HUES64 (cell line): ENCODE data around the gene CRTC3.
"Not testable (repeated sequence)": the region's sequence is repeated elsewhere in the genome, so short reads cannot be mapped to it uniquely, and the experiment has no call there.

Experiments used
- H3K27ac ChIP-seq: 2 replicates; pipeline ENCODE4 v1.7.0; 2013; ENCODE audit warnings: low read depth, low read length, inconsistent platforms
- H3K27me3 ChIP-seq: 2 replicates; pipeline ENCODE4 v1.6.1; 2013; ENCODE audit warnings: mild to moderate bottlenecking, low read length; ENCODE audit not compliant: insufficient read depth
- H3K36me3 ChIP-seq: 2 replicates; pipeline ENCODE4 v1.6.1; 2013; ENCODE audit warnings: mild to moderate bottlenecking, low read length; ENCODE audit not compliant: insufficient read depth
- H3K4me1 ChIP-seq: 2 replicates; pipeline ENCODE4 v1.6.1; 2013; ENCODE audit warnings: mild to moderate bottlenecking, low read length, moderate library complexity; ENCODE audit not compliant: insufficient read depth
- H3K4me3 ChIP-seq: 2 replicates; pipeline ENCODE4 v1.5.1; 2013; ENCODE audit warnings: mild to moderate bottlenecking, low read length, moderate library complexity
- H3K9ac ChIP-seq: 2 replicates; pipeline ENCODE4 v1.6.1; 2013; ENCODE audit warnings: mild to moderate bottlenecking, low read depth, low read length
- H3K9me3 ChIP-seq: 2 replicates; pipeline ENCODE4 v1.6.1; 2013; ENCODE audit warnings: low read depth, low read length; ENCODE audit not compliant: insufficient read depth
- WGBS: fragments of 150-250, 120-280 bp; methylation state at CpG from one replicate; pipeline ENCODE4 v1.1.7; 2013; ENCODE audit warnings: missing lambda C conversion rate; 5-methylcytosine and 5-hydroxymethylcytosine counted together

CRTC3 gene

DNA sequence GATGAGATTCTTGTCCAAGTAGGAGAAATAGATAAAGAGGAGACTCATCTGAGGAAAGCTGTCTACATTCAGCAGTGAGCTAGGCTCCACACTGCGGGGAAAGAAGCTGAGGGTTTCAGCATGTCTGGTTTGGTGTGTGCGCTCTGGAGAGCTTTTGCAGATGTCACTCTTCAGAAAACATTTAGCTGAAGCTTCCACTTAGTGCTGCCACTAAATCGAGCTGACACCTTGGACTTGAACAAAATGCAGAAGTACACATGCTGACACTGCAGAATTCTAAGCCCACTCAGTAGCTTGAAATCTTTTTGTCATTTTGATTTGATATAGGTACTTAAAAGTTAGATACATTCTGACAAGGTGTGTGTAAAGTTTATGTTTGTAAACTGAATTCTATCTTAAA lies 32.3 kb upstream of the CRTC3 start:
- Histone ChIP-seq H3K9me3 (no peaks in the 10 kb centered on the region), H3K27ac (no peak overlapping the region), H3K9ac (no peak overlapping the region), H3K4me3 (no peak overlapping the region), H3K27me3 (no peaks in the 10 kb centered on the region), H3K36me3 (peaks cover 96% of the 10 kb centered on the region), H3K4me1 (no peaks in the 10 kb centered on the region)
- 93% methylated on average over 3 of the region's 3 CpGs for WGBS

GRCh38 chr15:90497912-90498311 lies 31.8 kb upstream of the CRTC3 start:
- Histone ChIP-seq H3K4me3 (no peak overlapping the region), H3K27ac (no peak overlapping the region), H3K36me3 (peaks cover 91% of the 10 kb centered on the region), H3K27me3 (no peaks in the 10 kb centered on the region), H3K9me3 (no peaks in the 10 kb centered on the region), H3K9ac (no peak overlapping the region), H3K4me1 (no peaks in the 10 kb centered on the region)
- 83% methylated on average over 6 of the region's 6 CpGs for WGBS

DNA sequence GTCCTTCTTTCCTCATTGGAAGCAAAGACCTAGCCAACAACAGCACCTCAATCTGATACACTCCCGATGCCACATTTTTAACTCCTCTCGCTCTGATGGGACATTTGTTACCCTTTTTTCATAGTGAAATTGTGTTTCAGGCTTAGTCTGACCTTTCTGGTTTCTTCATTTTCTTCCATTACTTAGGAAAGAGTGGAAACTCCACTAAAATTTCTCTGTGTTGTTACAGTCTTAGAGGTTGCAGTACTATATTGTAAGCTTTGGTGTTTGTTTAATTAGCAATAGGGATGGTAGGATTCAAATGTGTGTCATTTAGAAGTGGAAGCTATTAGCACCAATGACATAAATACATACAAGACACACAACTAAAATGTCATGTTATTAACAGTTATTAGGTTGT lies 29.6 kb upstream of the CRTC3 start:
- Histone ChIP-seq H3K27ac (no peak overlapping the region), H3K9me3 (no peaks in the 10 kb centered on the region), H3K36me3 (peaks cover 69% of the 10 kb centered on the region), H3K4me1 (no peaks in the 10 kb centered on the region), H3K9ac (no peak overlapping the region), H3K4me3 (no peak overlapping the region), H3K27me3 (no peaks in the 10 kb centered on the region)
- WGBS, result 88% methylated on average over 2 of the region's 2 CpGs

GRCh38 chr15:90501898-90502297 lies 27.8 kb upstream of the CRTC3 start:
- H3K4me3 ChIP-seq, result no peak overlapping the region
- H3K36me3 ChIP-seq, result peaks cover 52% of the 10 kb centered on the region
- 90% methylated on average over 3 of the region's 4 CpGs for WGBS
- no peaks in the 10 kb centered on the region for H3K4me1 ChIP-seq
- H3K27me3 ChIP-seq, result no peaks in the 10 kb centered on the region
- no peak overlapping the region for H3K27ac ChIP-seq
- no peak overlapping the region for H3K9ac ChIP-seq
- H3K9me3 ChIP-seq, result no peaks in the 10 kb centered on the region

DNA sequence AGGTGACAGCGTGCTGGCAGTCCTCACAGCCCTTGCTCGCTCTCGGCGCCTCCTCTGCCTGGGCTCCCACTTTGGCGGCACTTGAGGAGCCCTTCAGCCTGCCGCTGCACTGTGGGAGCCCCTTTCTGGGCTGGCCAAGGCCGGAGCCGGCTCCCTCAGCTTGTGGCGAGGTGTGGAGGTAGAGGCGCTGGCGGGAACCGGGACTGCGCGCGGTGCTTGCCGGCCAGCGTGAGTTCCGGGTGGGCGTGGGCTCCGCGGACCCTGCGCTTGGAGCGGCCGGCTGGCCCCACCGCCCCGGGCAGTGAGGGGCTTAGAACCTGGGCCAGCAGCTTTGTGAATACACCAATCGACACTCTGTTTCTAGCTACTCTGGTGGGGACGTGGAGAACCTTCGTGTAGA lies 18.9 kb upstream of the CRTC3 start:
- not testable (repeated sequence) for H3K27ac ChIP-seq, H3K9me3 ChIP-seq, H3K4me3 ChIP-seq, H3K27me3 ChIP-seq, H3K4me1 ChIP-seq, H3K9ac ChIP-seq, H3K36me3 ChIP-seq
- WGBS, result 93% methylated on average over 29 of the region's 29 CpGs

DNA sequence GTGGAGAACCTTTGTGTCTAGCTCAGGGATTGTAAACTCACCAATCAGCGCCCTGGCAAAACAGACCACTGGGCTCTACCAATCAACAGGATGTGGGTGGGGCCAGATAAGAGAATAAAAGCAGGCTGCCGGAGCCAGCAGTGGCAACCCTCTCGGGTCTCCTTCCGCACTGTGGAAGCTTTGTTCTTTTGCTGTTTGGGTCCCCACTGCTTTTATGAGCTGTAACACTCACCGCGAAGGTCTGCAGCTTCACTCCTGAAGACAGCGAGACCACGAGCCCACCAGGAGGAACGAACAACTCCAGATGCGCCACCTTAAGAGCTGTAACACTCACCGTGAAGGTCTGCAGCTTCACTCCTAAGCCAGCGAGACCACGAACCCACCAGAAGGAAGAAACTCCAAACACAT lies 18.5 kb upstream of the CRTC3 start:
- not testable (repeated sequence) for H3K27ac ChIP-seq, H3K4me1 ChIP-seq, H3K27me3 ChIP-seq, H3K4me3 ChIP-seq, H3K36me3 ChIP-seq, H3K9me3 ChIP-seq, H3K9ac ChIP-seq
- WGBS, result 98% methylated on average over 11 of the region's 13 CpGs

DNA sequence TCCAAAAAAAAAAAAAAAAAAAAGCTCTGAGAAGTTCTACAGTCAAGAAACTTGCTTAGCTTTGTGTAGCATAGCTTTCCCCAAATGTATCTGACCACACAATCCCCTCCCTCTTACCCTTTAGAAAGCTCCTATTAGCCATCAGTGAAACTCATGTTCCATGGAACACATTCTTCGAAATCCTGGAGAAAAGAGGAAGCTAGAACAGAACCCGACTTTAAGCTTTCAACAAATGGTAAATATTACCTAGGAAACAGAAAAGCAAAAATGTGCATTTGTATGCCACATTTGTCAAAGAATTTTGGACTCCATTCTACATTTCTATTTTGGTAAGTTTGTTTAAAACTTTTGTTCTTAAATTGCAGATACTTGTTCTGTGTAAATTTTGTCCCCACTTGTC lies 17.4 kb upstream of the CRTC3 start:
- H3K4me1 ChIP-seq, result no peaks in the 10 kb centered on the region
- no peaks in the 10 kb centered on the region for H3K36me3 ChIP-seq
- H3K27ac ChIP-seq, result no peak overlapping the region
- 85% methylated on average over 2 of the region's 2 CpGs for WGBS
- no peak overlapping the region for H3K4me3 ChIP-seq
- H3K9me3 ChIP-seq, result peaks cover 5% of the 10 kb centered on the region; the same call in 1 of the 2 replicates
- no peak overlapping the region for H3K9ac ChIP-seq
- H3K27me3 ChIP-seq, result no peaks in the 10 kb centered on the region

DNA sequence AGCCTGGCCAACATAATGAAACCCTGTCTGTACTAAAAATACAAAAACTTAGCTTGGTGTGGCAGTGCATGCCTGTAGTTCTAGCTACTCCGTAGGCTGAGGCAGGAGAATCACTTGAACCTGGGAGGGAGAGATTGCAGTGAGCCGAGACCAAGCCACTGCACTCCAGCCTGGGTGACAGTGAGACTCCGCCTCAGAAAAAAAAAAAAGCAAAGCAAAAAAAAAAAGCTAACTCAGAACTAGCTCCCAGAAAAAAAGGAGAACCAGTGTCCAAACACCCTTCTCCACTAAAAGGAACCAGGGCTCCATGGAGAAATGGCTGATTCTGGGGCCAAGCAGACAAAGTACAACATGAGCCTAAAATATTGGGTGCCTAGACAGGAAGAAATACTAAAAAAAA lies 16.7 kb upstream of the CRTC3 start:
- WGBS, result 91% methylated on average over 3 of the region's 3 CpGs
- no peak overlapping the region for H3K9ac ChIP-seq
- H3K4me3 ChIP-seq, result no peak overlapping the region
- H3K9me3 ChIP-seq, result peaks cover 5% of the 10 kb centered on the region; the same call in 1 of the 2 replicates
- no peaks in the 10 kb centered on the region for H3K27me3 ChIP-seq
- H3K4me1 ChIP-seq, result no peaks in the 10 kb centered on the region
- no peaks in the 10 kb centered on the region for H3K36me3 ChIP-seq
- no peak overlapping the region for H3K27ac ChIP-seq

DNA sequence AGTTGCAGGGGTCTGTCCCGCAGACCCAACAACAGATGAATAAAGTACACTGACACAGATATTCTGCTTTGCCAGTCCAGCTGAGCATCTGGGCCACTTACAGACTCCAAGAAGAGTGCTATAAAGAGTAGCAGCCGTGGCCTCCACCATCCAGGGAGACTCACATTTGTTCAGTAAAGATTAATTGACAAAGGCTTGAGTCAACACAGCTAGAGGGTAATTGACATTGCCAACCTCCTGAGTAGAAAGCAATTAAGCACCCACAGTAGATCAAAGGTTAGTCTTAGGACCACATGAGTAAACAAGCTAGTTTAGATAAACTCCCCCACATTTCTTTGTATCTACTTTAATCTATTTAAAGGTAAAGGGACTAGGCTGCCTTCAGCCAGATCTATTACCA lies 16.3 kb upstream of the CRTC3 start:
- WGBS, result 88% methylated on average over 2 of the region's 2 CpGs

GRCh38 chr15:90513893-90514292 lies 15.8 kb upstream of the CRTC3 start:
- not testable (repeated sequence) for H3K4me1 ChIP-seq, H3K9me3 ChIP-seq
- WGBS, result no CpG with 5 or more reads among the region's 2 CpGs

More for the DNA sequence above, 16.3 kb upstream of the CRTC3 start:
- Histone ChIP-seq H3K36me3 (no peaks in the 10 kb centered on the region), H3K27me3 (no peaks in the 10 kb centered on the region), H3K9me3 (peaks cover 5% of the 10 kb centered on the region; the same call in 1 of the 2 replicates), H3K4me3 (no peak overlapping the region), H3K9ac (no peak overlapping the region), H3K4me1 (no peaks in the 10 kb centered on the region), H3K27ac (no peak overlapping the region)

GRCh38 chr15:90519688-90520087 lies 10.0 kb upstream of the CRTC3 start:
- Histone ChIP-seq H3K4me3 (no peak overlapping the region), H3K27me3 (no peaks in the 10 kb centered on the region), H3K36me3 (no peaks in the 10 kb centered on the region), H3K9me3 (no peaks in the 10 kb centered on the region), H3K27ac (no peak overlapping the region), H3K9ac (no peak overlapping the region), H3K4me1 (no peaks in the 10 kb centered on the region)
- 100% methylated on average over 1 of the region's 1 CpG for WGBS

More at GRCh38 chr15:90513893-90514292, 15.8 kb upstream of the CRTC3 start:
- not testable (repeated sequence) for H3K27ac ChIP-seq, H3K36me3 ChIP-seq, H3K9ac ChIP-seq, H3K4me3 ChIP-seq, H3K27me3 ChIP-seq

DNA sequence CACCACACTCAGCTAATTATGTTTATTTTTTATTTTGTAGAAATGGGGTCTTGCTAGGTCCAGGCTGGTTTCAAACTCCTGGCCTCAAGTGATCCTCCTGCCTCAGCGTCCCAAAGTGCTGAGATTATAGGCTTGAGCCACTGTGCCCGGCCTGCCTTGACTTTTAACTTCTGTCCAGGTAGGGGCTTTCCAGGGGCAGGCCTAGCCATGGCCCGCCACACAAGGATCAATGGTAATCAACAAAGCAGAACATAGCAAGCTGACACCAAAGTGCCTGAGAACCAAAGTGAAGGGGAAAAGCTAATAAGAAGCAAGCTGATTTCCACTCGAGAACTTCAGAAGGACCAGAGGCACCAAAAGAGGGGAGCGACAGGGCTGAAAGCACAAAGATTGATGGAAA lies 9.4 kb upstream of the CRTC3 start:
- Histone ChIP-seq H3K36me3 (no peaks in the 10 kb centered on the region), H3K4me1 (no peaks in the 10 kb centered on the region), H3K9me3 (no peaks in the 10 kb centered on the region), H3K4me3 (no peak overlapping the region), H3K9ac (no peak overlapping the region), H3K27me3 (no peaks in the 10 kb centered on the region), H3K27ac (no peak overlapping the region)
- 94% methylated on average over 5 of the region's 5 CpGs for WGBS
